H1 (cell line): ENCODE results near the gene STIMATE. TPM values are rescaled to one million over a fixed set of nuclear protein-coding genes. Genes with fewer than 3 reads are reported as not detected.

ENCODE experiments used
- CREB1 ChIP-seq: IDR thresholded peaks from 2 replicates; pipeline ENCODE4 v1.6.1; 2012; ENCODE audit warnings: inconsistent platforms
- ZNF274 ChIP-seq: IDR thresholded peaks from 2 replicates; pipeline ENCODE4 v1.7.0; 2012; ENCODE audit warnings: low read length, borderline replicate concordance; ENCODE audit errors: extremely low read depth
- polyA plus RNA-seq, 7 experiments: library from polyadenylated mRNA; depleted of rRNA in 3 of 7; stranded (reverse) in 5 of 7; unstranded in 2 of 7; fragments of >200 nt in 5 of 7; fragments of 200-250 nt in 2 of 7; gene quantifications; 1 replicate in 5 of 7; 2 replicates in 1 of 7; 4 replicates in 1 of 7; pipeline versions ENCODE4 v1.2.1 to v1.2.3, GENCODE V29; 2011 to 2013; ENCODE audit warnings: missing spikeins in 2 of 7, mixed read lengths in 2 of 7
- total RNA-seq: library from RNA; stranded (reverse); fragmentation: NEBNext Ultra II Directional; extraction: Animal tissue kit (Norgen Biotek cat#: 25700); gene quantifications from 2 replicates; pipeline ENCODE4 v1.2.1, GENCODE V29; 2021

The STIMATE gene
- total and polyA plus RNA-seq, 2 of the 8 experiments (the other 6 are each of a cell fraction or from before 2014, with no cell fraction given): 17.5 to 22.1 TPM

DNA sequence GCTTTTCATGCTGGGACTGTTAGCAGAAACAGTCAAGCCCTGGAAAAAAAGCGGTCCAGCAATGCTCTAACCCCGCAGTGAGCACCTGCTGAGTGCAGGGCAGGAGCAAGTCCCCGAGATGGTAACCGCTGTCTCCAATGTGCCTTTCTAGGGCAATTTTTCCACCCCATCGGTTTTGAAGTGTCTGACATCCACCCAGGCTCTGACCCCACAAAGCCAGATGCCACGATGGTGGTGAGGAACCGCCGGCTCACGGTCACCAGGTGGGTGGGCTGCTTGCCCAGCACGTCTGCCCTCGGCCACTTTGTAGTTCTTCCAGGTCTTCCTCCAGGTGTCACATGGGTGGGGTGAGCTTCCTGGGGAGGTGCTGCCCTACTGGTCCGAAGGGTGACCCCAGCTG is 106.0 kb downstream of the STIMATE start (continued):
- TF ChIP-seq CREB1 (no peak), ZNF274 (no peak)
